ENCODE results near the gene RPTN. TPM values are rescaled to one million over a fixed set of nuclear protein-coding genes. Genes with fewer than 3 reads are reported as not detected.

Gene RPTN
- total RNA-seq, result not detected

GRCh38 chr1:152159144-152159543, at the start of gene RPTN:
TSS of gene RPTN (minus strand) at chr1:152159228. CDS start at chr1:152157889, 1,339 bp downstream.
- Histone ChIP-seq H3K27me3 (no peaks in the 10 kb centered on the region), H3K4me3 (no peak within 1 kb of the TSS), H3K27ac (no peak within 1 kb of the TSS), H3K36me3 (no peaks in the 10 kb centered on the region), H3K4me1 (no peaks in the 10 kb centered on the region), H3K9me3 (no peaks in the 10 kb centered on the region)
- in situ Hi-C loops (cut with MboI; ENCODE audit: low sequenced_read_pairs in 4 of 4) (no loop called here), intact Hi-C loops (cut with DNase I; ENCODE audit: low total_unique reads) (no loop called here)
- ATAC-seq (no peak), DNase-seq (no peak)
- TF ChIP-seq CTCF (IDR thresholded peaks at IDR 0.05 in 4 of 5, conservative IDR thresholded peaks at IDR 0.05 in 1 of 5) (no peak), POLR2A (IDR thresholded peaks at IDR 0.05) (no peak)

GRCh38 chr1:152198982-152199381, 40.0 kb upstream of the RPTN start:
- Histone ChIP-seq H3K36me3 (no peaks in the 10 kb centered on the region), H3K9me3 (no peaks in the 10 kb centered on the region), H3K4me3 (no peak overlapping the region), H3K27me3 (no peaks in the 10 kb centered on the region), H3K27ac (no peak overlapping the region), H3K4me1 (no peaks in the 10 kb centered on the region)
- no peak for TF ChIP-seq CTCF (IDR thresholded peaks at IDR 0.05 in 4 of 5, conservative IDR thresholded peaks at IDR 0.05 in 1 of 5)
- intact Hi-C loops (cut with DNase I; ENCODE audit: low total_unique reads) (no loop called here), in situ Hi-C loops (cut with MboI; ENCODE audit: low sequenced_read_pairs in 4 of 4) (loop anchor here in 2 of 4 donors (25.0 kb wide), 1 partner anchor 263 kb away; no protein-coding TSS in a partner anchor)
- no peak for ATAC-seq
- no peak for DNase-seq

- Histone ChIP-seq H3K36me3 (no peaks in the 10 kb centered on the region), H3K27ac (no peak overlapping the region), H3K4me1 (no peaks in the 10 kb centered on the region), H3K27me3 (no peaks in the 10 kb centered on the region), H3K9me3 (no peaks in the 10 kb centered on the region), H3K4me3 (no peak overlapping the region)
- TF ChIP-seq CTCF (IDR thresholded peaks at IDR 0.05 in 4 of 5, conservative IDR thresholded peaks at IDR 0.05 in 1 of 5) (no peak), POLR2A (IDR thresholded peaks at IDR 0.05) (no peak)
- intact Hi-C loops (cut with DNase I; ENCODE audit: low total_unique reads), result no loop called here
- ATAC-seq, result no peak
- DNase-seq, result no peak
- in situ Hi-C loops (cut with MboI; ENCODE audit: low sequenced_read_pairs in 4 of 4), result loop anchor here in 2 of 4 donors (25.0 kb wide), 1 partner anchor 265 kb away; no protein-coding TSS in a partner anchor
Measured at GRCh38 chr1:152197361-152197941, 38.4 kb upstream of the RPTN start.

GRCh38 chr1:152191711-152192110, 32.7 kb upstream of the RPTN start:
- intact Hi-C loops (cut with DNase I; ENCODE audit: low total_unique reads) (no loop called here), in situ Hi-C loops (cut with MboI; ENCODE audit: low sequenced_read_pairs in 4 of 4) (loop anchor here in 3 of 4 donors (5.0 to 25.0 kb wide), 2 partner anchors 271 kb away; no protein-coding TSS in a partner anchor)
- no peak for ATAC-seq

More at GRCh38 chr1:152191711-152192110, 32.7 kb upstream of the RPTN start:
- Histone ChIP-seq H3K9me3 (no peaks in the 10 kb centered on the region), H3K27ac (no peak overlapping the region), H3K4me3 (no peak overlapping the region), H3K27me3 (peaks cover 0 to 13% (median 6%) of the 10 kb centered on the region in 3 donors), H3K4me1 (no peaks in the 10 kb centered on the region), H3K36me3 (no peaks in the 10 kb centered on the region)
- DNase-seq, result no peak
- no peak for TF ChIP-seq POLR2A (IDR thresholded peaks at IDR 0.05)
- no peak for TF ChIP-seq CTCF (IDR thresholded peaks at IDR 0.05 in 4 of 5, conservative IDR thresholded peaks at IDR 0.05 in 1 of 5)

Data from gastrocnemius medialis (tissue), 4 donors.